GM19025 (cell line): ENCODE results near the gene GNB1.
"Not testable (repeated sequence)": the region's sequence is repeated elsewhere in the genome, so short reads cannot be mapped to it uniquely, and the experiment has no call there.

Experiments
- ATAC-seq: cut with Tn5 transposase; IDR thresholded peaks from one replicate; pipeline ENCODE4 v1.9.1; 2021; ENCODE audit warnings: mild to moderate bottlenecking, low read depth, moderate library complexity; ENCODE audit not compliant: unreplicated experiment

GNB1 gene

DNA sequence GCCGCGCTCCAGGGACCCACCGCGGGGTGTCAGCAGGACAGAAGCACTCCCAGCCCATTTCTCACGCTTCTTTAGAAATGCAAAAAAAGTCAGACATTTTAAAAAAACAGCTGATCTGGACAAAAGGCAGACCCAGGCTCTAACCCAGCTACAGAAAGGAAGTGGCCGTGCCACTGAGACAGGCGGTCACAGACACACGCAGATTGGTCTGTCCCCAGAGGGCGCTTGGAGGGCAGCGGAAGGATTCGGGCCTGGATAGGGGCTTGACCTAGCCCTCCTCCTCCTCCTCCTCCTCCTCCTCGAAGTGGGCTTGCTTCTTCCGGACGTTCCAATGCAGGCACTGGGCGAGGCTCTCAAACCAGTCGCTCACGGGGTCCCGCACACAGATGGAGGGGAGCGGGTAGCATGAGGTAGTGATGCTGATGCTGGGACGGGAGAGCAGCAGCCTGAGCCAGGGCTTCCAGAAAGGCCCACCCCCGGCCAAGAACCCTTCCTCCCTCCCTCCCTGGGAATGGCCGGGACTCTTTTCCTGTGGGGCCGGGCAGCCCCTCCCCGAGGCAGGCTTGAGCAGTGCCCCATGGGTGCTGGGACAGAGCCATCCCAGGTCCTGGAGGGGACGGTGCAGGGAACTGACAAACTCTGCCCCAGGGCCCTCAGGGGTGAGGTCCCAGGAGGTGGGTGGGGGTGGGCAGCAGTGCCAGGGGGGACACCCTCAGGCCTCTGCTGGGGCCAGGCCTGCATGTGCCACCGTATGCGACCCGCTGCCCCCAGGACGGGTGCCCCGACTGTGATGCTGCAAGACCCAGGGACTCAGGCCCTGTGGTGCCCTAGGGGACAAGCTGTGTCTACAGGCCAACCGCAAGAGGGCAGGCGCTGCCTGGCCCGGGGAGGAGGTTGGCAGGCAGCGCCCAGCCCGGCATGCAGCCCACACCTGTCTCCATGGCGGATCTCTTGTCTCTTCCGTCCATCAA is 138.0 kb downstream of the GNB1 start:
- no peak for ATAC-seq

DNA sequence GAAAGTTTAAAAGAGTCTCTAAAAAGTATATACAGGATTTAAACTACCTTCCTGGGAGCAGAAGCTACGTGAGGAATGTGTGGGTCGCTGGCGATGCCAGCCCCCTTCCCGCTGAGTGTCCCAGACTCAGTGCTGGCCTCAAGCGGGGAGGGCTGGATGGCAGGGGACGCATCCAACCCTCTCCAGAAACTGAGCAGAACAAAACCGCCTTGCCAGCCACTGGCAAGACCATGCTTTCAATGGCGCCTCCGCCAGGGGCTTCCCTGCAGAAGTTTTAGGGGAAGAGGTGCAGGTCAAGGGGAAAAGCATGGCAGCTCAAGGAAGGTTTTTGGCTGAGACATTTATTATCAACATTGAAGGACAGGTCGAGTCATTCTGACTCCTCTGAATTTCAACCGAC is 138.7 kb downstream of the GNB1 start:
- no peak for ATAC-seq

DNA sequence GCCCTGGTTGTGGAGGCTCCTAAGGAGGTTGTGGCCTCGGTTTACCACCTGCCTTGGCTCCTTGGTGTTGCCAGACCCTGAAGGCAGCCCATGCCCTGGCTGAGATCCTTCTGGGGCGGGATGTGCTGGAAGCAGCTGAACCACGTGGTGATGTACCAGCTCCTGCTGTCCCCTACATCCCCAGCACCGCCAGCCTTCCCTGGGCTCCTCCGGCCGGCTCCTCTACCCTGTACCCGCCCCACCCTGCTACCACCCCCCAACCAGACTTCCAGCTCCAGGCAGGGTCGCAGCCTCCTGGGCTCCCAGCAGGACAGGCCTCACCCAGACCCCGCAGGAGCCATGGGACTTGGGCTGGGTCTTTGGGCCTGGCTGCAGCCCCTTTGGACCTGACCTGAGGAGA is 140.9 kb downstream of the GNB1 start:
- ATAC-seq, result not testable (repeated sequence)

DNA sequence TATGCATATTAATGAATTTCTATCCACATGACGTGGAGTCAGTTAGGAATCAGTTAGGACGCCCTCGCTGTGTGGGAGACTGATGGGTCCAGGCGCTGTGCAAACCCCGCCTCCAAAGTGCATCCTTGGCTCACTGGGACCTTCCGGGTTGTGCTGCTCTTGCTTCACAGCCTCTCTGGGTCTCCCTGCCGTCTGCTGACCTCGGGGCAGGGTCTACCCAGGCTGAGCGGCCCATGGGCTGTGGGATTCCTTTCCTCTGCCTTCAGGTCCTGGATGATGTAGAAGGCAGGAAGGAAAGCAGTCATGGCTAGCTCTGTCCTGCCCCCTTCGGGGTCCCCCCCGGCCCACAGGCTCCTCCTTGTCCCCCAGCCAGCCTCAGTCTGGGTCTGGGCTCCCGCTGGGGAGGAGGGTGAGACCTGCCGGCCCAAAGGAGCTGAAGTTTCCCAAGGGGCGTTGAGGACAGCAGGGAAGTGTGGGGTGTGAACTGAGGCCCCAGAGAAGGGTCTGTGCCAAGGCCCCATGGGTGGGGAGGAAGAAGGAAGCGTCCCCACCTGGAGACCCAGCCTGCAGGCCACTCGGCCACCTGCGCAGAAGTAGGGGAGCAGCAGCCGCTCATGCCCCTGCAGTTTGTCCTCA is 142.1 kb downstream of the GNB1 start:
- no peak for ATAC-seq

DNA sequence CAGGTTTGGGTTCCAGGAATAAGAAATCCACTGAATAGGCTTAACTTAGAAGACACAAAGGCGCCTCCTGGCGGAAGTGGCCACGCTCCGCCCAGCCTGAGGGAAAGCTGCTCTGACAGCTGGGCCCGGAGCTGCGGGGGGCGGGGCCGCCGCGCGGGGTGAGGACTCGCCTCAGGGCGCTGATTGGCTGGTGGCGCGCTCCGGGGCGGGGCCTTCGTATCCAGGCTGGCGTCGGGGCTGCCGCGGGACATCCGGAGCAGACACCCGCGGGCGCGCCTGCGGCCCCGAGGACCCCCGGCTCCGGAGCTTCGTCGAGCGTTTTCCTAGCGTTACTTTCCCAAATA is 144.3 kb downstream of the GNB1 start:
- peak; percentile 78 for ATAC-seq

DNA sequence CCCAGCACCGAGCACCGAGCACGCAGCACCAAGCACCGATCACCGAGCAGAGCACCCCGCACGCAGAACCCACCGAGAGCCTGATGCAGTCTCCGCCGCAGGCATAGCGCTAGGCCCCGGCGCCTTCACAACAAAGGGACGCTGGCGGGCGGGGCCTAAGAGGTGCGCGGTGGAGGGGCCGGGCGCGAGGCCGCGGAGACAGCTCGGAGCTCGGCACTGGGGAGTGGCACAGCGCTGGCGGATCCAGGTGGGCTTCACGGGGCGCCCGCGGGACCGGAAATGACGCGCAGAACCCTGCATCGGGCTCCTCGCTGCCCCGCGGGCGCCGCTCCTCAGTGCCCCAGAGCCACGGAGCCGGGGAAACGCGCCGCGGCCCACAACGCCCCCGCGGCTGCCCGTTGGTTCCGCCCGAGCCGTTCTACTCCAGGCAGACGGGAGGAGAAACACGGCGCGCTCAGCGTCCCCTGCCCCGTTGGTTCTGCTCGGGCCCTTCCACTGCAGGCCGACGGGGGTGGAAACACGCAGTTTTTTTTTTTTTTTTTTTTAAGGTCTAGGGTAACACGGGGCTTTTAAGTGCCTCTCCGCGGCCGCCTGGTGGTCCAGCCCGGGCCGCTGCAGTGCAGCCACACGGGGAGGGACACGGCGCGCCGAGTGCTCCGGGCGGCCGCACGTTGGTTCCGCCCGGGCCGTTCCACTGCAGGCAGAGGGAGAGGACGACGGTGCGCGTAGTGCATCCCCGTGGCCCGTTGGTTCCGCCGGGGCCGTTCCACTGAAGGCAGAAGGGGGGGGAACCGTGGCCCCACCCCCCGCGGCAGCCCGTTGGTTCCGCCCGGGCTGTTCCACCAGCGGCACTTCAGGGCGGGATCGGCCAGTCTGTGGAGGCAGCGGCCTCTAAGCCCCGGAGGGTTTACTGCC is 145.0 kb downstream of the GNB1 start:
- ATAC-seq, result peak; percentile 71

DNA sequence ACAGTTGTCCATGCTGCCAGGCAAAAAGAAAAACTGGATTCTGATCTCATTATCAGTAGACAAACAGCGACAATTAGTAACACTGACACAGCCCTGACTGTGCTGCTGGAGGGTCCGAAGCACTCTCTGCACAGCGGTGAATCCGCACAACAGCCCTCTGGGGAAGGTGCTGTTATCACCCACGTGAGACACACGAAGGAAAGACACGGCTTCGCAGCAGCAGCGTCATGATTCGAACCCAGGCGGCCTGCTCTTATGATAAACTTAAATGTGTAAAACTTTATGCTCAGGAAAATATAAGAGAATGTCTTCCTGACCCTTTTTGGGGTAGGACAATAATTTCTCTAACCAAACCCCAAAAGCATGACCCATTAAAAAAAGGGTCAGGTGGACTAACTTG is 148.4 kb downstream of the GNB1 start:
- ATAC-seq, result not testable (repeated sequence)

DNA sequence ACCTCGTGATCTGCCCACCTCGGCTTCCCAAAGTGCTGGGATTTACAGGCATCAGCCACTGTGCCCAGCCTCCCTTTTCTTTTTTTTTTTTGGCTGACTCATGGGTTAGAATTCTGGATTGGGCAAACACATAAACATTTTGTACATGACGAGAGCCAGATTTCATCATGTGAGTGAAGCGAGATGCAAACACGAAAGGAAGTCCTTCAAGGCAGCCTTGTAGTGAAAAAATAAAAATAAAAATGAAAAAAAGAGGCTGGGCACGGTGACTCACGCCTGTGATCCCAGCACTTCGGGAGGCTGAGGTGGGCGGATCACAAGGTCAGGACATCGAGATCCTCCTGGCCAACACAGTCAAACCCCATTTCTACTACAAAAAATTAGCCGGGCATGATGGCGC is 149.9 kb downstream of the GNB1 start:
- ATAC-seq, result not testable (repeated sequence)

DNA sequence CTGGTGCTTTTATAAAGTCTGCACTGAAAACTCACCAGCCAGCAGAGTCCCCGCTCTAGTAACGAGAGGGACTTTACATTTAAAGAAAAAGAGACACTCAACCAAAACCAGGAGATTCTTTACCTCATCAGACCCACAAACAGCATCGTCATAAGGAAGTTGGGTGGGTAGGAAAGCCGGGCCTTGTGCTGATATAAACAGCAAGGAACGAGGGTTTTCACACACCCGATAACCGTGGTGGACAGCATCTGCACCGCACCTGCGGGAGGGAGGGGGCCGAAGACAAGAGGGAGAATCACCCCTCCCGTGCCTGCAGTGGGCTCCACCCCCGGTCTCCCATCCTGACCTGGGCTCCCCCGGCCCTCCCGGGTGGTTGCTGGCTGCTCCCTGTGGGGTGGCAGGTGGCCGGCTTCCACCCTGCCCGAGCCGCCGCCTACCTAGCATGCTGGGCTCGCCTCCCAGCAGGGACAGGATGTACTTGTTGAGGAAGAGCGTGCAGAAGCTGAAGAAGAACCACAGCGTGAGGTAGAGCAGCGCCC is 152.0 kb downstream of the GNB1 start:
- not testable (repeated sequence) for ATAC-seq

DNA sequence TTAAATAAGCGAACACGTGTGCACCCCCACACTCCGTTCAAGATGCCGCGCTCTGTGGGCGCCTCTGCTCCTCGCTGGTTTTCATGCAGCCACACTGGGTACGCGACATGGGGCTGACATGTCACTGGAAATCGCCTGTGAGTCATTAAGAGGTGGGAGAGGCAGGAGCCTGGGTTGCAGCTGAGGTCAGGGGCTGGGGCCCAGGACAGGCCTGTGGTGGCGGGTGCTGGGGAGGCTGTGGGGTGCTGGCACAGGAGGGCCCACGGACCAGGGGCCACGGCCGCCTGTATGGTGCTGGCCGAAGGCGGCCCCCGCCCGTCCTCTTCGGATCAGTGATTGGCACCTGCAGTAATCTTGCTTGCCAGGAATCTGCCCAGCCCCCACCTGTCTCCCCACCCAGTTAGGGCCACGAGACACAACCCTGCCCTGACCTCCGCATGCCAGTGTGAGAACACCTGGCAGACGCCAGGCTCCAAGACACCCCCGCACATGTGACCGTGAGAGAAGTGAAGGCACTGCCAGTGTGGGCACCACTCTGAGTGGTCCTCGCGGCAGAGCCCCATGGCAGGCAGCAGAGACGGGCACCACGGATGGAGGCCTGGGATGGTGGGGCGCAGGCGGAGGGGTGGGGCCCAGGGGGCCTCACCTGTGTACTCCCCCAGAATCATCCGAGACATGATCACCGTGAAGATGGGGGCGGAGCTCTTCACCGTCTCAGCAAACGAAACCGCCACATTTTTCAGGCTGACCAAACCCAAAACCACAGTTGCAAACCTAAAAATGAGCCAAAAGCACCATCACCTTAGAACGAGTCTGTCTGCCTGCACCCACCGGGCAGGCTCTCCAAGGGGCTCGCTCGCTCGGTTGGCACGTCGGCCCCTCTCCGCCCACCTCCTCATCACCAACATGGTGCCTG is 153.0 kb downstream of the GNB1 start:
- not testable (repeated sequence) for ATAC-seq
